ENCODE data around the gene TES.

Gene TES

DNA sequence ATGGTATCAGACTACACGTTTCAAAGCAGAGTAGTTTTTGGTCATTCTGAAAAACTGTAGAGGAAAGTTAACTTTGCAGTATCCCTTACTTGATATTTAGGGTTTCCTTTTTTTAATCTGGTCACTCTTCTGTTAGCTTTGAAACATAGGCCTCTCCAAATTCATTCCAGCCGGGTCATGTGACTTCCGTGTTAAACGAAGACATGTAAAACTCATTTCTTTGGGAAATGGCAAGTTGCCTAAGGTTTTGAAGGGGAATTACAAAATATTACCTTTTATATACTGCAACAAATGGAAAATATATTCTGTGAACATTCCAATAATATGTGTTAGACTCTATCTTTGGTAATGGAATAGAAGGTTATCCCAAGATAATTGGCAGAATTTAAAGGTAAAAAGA is 9.5 kb downstream of the TES start:
- DNase-seq (ENCODE audit: low spot score) = no peak

DNA sequence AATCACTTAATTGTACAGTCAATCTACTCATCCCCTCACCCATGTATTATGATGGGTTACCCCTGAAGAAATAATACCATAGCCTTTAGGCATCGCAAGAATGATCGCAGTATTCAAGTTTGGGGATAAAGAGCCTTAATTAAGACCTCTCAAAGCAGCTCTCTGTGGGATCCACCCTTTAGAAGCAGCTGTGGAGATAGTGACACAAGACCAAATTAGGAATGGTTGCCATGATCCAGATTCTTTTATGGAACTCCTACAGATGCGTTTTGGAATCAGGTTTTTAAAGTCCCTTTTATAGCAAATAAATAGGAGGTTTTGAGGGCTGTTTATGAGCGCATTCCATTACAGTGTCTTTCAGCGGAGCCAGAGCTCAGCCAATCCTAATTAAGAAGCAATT is 12.2 kb downstream of the TES start:
- DNase-seq (ENCODE audit: low spot score) = no peak

DNA sequence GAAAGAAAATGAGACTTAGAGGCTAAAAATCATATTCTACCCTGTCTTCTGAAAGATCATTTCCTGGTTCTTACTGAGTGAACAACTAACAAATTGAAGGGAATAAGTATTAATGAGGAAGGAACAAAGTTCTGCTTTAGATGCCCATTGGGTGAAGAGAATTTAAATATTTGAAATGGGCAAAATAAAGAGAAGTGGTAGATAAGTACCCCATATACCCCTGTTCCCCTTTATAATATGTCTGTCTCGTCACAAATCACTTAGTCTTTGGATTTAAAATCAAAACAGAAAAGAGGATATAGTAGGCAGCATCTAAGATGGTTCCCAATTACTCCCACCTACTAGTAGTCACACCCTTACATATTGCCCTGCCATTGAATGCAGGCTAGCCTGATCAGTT is 13.2 kb downstream of the TES start:
- no peak for DNase-seq (ENCODE audit: low spot score)

DNA sequence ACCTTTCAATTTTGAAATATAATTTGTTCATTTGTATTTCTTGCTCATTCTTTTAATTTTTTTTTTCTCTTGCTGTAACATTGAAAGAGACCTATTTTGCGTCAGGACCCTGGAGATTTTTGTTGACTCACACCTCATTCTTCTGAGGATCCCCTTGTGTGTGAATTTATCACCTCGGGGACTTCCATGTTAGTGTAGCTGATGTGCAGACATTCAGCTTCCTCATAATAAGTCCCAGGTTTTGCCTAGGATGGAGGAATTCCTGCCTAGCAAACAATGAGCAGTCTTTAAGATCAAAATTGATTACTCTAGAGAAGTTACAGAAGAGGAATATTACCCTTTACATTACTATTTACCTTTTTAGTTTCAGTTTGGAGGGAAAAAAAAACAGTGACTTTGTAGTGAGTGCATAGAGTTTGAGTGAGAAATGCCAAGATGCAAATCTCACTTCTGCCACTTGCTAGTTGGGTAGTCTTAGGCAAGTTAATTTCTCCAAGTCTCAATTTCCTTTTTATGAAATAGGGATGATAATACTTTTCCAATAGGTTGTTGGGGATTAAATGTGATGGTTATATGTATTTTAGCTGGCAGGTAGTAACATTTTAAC is 14.3 kb downstream of the TES start:
- no peak for DNase-seq (ENCODE audit: low spot score)

DNA sequence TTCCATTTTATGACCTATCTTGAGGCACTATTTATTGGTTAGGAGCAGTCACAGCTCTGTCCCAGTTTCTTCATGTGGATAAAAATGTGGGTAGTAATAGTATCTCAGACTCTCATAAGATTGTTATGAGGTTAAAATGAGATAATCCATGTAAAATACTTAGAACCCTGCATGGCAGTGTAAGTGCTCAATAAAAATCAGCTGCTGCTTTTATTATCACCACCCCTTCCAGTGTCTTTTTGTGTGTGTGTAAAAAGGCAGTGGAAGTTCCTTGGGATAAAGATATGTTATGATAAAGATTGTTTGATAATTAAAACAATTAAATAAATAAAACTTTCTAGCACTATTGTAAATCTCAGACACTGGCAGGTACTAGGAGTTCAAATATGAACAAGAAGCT is 15.5 kb downstream of the TES start:
- no peak for DNase-seq (ENCODE audit: low spot score)

DNA sequence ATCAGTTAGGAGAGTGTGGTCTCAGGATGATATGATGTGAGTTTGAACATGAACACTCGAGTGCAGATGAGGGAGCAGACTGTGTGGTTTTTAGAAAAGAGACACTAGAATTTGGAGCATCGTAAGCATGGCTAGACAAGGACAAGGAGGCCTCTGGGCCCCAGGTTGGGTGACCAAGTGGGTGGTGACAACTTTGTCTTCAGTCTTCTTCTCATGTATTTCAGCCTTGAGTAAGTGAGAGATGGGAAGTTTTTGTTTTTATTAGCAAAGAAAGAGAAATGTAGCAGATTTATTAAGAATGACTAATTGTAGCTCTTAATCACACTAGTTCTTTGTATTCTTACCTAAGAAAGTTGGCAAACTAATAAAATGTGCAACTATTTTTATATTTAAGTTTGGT is 16.3 kb downstream of the TES start:
- DNase-seq (ENCODE audit: low spot score) = no peak

DNA sequence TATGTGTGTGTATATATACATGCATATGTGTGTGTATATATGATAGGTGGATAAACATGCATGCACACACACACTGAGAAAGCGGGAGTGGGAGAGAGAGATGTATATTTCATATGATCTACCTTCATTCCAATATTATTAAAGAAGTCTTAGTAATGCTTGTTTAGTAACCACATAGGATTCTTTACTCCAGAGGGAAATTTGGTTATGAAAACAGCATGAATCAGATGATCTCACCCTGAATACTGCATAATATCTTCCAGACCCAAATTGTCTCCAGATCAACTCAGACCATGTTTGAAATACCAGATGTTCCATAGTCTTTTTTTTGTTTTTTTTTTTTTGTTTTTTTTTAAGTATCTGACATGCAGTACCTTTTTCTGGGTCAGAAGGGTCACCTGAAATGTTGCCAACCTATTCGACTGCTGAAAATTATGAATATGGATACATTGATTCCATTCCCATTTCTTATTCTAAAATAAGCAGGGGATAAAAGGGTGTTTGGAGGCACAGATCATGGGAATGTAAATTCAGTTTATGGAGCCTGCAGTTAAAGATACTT is 17.4 kb downstream of the TES start:
- DNase-seq (ENCODE audit: low spot score) = no peak

DNA sequence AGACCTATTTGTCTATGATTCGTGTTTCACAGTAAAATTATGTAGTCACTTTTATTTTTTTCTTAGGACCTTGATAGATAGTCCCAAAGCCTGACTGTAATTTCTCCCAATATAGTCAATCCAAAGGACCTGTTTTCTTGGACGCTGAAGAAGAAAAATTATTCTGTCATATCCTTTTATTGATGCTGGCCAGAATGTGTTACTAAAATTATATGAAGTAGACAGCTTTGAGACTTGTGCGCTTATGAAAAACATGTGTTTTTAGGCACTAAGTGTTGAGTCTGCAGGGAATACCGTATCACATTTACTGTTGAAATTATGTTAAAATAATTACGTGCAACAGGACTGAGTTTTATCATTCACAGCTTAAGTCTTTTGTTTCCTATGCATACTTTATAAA is 17.9 kb downstream of the TES start:
- DNase-seq (ENCODE audit: low spot score) = no peak

DNA sequence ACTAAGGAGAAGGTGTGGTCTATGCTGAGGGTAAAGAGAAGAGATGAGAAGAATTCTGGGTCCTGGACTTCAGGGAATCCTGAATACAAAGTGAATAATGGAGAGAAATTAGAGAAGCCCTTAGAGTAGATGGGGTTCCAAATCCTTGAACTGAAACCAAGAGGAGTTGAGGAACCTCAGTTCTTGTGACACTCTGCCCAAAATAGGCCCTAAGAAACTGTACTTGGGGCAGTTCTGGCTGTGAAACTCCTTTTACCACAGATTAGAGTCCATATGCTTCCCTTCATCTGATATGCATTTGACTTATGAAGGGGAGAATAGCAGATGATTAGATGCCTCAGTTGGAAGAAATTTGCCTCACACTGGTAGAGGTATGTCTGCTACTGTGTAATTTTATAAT is 19.0 kb downstream of the TES start:
- no peak for DNase-seq (ENCODE audit: low spot score)

DNA sequence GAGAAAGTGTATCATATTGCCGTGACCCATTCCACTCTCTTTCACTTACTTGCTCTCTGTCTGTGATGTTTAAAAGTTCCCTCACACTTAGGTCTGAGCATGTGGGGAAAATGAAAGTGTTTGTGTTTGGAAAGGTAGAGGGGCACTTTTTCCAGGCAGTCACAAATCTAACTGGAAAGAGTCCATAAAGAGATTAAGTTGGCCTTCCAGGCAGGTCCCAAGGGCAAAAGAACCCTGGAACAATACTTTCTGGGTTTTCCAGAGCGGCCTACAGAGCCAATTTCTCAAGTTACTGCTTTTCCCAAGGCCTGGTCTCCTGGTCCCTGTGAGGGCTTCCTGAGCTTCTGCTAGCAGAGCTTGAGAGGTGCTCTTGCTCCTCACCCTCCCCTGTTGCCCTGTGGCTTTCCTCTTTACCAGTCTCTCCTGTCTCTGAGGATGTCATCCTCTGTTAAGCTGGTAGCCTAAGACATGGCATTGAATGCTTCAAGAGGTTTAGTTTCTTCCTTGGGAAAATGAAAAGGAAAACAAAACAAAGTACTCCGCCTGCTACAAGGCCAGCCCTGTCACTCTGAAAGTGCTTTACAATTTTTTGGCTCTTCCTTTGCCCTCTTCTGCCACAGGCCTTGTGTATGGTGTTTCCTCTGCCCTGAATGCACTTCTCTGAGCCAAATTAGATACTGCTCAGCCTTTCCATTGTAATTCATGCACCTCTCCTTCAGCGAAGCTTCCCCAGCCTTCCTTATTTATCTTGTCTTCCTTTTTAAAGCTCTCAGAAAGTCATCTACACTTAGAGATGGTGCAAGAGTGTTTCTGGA is 20.1 kb downstream of the TES start:
- DNase-seq (ENCODE audit: low spot score) = no peak

DNA sequence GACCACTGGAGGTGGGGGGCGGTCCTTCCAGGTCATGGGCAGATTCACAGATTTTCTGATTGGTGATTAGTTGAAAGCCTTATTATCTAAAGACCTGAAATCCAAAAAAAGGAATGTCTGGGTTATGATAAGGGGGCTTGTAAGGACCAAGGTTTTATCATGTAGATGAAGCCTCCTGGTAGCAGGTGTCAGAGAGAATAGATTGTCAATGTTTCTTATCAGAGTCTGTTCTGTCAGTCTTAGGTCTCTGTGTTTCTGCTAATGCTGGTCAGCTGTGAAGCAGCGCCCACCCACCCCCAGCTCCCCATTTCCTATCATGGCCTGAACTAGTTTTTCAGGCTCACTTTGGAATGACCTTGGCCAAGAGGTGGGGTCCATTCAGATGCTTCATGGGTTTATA is 21.2 kb downstream of the TES start:
- no peak for DNase-seq (ENCODE audit: low spot score)

DNA sequence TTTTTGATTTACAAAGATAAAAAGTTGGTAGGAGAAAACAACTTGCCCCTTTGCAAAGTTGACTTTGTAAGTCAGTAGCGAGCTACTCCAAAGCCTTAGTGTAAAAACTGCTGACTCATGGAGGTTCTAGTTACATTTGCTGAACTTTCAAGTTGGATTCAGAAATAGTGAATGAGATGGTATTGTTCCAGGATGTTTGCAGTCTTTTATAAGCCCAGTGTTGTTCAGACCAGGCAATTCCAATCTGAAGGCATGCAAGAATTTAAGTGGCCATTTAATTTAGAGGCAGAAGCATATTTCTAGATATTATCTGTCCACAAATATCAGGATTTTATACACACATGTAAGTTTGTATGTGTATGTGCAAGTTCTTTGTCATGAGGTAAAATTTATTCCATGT is 21.6 kb downstream of the TES start:
- DNase-seq (ENCODE audit: low spot score) = no peak

DNA sequence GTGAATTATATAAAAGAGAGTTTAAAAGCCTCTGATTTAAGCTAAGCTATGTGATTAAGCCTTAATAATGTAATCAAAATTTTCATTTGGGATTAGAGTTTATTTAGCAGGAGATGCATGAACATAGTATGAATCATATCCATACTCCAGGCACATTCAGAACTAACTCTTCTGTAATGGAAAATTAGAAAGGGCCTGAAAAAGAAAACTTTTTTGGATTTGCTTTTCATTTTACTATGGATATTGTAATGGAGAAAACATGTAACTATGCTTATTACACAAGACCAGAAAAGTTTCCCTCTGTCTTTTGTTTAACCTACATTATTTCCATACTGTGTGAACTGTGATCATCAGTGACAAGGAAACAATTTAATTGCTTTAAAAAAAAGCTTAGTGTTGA is 22.0 kb downstream of the TES start:
- no peak for DNase-seq (ENCODE audit: low spot score)

DNA sequence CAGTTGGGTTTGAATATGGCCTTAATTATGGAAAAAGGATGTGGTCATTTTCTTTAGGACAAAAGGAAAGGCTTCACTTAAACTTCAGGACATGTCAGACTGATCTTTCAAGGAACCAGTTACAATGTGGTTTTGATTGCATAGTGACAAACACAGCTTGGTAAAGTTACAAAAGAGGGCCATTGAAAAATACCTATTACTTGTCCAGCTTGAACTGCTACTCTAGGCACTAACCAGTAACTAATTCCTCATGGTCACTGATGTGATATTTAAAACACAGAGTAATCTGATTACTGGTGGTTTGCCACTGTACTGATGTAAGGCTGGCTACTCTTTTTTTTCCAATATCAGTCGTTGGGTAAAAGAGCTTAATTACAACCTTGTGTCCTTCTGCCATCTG is 22.6 kb downstream of the TES start:
- no peak for DNase-seq (ENCODE audit: low spot score)

DNA sequence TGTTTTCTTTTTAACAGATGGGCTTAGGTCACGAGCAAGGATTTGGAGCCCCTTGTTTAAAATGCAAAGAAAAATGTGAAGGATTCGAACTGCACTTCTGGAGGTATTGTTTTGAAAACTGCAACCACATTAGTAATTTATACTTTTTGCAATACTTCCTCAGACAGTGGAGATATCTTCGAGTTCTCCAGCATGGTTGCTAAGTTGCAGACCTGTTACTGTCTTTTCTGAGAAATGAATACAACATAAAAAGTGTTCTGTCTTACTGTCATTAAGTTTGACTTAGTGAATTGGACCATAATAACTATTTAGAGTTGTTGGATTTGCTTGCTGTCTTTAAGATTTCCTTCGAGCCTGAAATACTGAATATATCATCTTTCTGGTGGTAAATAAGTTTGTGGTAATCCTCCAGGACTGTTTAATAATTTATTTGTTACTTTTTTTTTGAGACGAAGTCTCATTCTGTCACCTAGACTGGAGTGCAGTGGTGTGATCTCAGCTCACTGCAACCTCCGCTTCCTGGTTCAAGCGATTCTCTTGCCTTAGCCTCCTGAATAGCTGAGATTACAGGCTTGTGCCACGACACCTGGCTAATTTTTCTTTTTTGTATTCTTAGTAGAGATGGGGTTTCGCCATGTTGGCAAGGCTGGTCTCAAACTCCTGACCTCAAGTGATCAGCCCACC is 24.3 kb downstream of the TES start:
- DNase-seq (ENCODE audit: low spot score) = no peak

DNA sequence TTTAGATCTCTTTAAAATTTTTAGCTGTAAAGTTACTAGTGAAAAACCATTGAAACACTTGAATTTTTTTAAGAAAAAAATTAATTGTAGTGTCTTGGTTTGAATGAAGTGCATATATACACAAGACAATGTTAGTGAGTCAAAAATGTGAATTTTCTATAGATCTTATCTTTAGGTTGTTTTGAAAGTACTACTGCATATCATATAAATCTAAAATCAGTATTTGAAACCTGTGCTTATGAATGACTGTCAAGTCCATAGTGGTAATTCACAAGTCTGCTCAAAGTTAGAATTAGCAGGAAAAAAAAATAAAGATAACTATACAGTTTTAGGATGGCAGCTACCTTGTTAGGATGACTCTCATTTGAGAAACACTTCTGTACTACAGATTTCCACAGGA is 25.0 kb downstream of the TES start:
- DNase-seq (ENCODE audit: low spot score) = no peak

DNA sequence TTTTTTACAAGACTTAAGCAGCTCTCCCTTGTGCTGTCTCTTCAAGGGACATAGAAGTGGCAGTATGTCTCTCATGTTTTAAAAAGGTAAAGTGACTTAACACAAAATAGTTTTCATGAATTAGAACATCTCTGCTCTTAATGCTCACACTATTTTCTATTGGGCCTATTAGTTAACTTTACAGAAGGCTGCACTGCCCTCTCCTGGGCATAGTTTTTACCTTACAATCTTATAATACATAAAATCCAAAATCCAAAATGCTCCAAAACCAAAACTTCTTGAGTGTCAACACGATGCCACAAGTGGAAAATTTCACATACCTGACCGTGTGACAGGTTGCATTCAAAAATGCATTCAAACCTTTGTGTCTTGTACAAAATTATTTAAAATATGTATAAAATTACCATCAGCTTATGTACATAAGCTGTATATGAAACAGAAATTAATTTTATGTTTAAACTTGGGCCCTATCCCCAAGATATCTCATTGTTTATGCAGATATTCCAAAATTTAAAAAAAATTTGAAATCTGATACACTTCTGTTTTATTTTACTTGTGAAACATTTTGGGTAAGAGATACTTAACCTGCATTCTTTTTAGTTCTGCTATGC is 25.8 kb downstream of the TES start:
- peak; percentile 52 for DNase-seq (ENCODE audit: low spot score)

DNA sequence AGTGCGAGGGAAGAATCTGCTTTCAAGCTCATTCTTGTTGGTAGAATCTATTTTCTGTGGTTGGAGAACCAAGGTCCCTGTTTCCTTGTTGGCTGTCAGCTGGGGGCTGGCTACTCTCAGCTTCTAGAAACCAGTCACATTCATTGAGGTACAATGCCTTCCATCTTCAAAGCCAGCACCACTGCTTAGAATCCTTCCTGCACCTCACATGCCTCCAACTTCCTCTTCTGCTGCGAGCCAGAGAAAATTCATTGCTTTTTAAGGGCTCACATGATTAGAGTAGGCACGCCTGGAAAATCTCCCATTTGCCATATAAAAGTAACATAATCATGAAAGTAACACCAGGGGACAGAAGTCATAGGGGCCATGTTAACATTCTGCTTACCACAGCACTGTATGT is 28.7 kb downstream of the TES start:
- no peak for DNase-seq (ENCODE audit: low spot score)

DNA sequence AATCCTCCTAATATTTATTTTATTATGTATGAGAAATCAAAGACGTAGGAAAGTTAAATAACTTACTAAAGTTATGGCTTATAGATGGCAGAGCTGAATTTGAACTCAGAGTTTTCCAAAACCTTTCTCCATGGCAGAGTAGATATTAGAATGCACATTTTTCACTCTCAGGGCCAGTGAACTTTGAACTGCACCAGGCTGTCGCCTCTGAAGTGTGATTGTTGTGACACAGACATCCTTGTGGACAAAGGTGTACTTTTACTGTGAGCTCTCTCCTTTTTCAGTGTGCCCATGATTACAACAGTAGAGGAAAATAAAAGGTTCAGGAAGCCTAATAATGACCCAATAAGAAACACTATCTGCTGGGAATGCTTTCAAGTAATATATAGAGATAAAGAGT is 29.1 kb downstream of the TES start:
- no peak for DNase-seq (ENCODE audit: low spot score)

DNA sequence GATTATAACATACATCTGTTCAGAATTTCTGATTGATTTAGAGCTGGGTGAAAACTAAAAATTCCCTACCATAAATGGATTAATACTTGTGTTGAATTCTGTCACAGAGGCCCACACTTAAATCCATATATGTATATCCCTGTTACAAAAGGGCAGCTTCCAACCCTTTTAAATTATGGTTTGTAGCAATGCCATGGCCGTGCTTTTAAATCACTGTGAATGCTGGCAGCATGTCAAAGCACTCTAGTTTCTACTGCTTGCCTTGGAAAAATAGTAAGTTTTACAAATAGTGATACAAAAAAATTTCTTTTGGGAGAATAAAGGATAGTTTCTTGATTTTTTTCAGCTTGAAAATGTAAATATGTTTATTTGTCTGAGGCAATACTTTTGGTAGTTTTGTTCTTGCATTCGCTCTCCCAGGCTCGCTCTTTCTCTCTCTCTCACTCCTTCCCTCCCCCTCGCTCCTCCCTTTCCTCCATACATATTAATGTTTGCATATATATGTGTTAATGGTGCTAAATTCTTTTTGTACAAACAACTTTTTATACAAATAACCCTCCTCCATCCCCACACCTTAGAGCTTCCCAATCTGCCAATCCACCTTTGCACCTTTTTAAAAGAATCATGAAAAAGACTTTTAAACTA is 29.8 kb downstream of the TES start:
- no peak for DNase-seq (ENCODE audit: low spot score)

DNA sequence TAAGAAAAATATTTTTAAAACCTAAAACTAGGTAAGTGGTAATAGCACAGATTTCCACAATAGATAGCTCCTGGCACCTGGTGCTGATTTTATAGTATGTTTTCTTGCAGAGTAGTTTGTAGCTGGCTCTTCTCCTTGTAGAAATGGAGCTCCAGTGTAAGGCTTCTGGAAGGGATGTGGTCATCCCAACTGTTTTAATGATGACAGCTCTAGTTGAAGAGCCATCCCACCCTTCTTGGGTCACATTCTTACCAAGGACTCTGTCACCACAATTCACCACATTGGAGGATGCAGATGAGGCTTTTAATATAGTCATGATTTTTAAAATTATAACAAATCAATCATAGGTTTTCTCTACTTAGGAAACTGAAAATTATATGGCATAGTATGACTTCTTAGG is 31.0 kb downstream of the TES start:
- no peak for DNase-seq (ENCODE audit: low spot score)

DNA sequence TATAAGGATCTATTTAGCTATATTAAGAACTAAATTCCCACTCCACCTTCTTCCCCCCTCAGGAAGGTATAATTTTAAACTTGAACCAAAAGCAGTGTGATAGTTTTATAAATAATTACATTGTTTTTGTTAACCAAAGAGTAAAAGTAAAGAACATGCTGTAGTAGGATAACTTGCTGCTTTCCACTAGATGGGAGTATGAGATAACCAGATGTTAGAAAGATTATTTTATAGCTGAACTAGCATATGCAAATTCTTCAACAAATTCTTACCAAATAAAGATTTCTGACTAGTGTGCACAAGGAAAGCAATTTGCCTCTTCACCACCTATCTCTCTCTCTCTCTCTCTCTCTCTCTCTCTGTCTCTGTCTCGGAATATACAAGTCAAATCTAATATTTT is 31.8 kb downstream of the TES start:
- no peak for DNase-seq (ENCODE audit: low spot score)

Data from CD4-positive, alpha-beta T cell treated with Interleukin-6 at 100 ng/mL for 8 hours (primary cell).